SK-N-SH (cell line): ENCODE data around the gene EMX1. TPM values are rescaled to one million over a fixed set of nuclear protein-coding genes. Genes with fewer than 3 reads are reported as not detected.
A peak's percentile ranks its signal among the peaks of the same experiment; 100 is the strongest.

Experiments
- CTCF ChIA-PET: fragments of 300-600, 350-600 bp; formaldehyde crosslinking; extraction: SDS; loops from one replicate; lab custom pipeline; 2021; lab: Yijun Ruan, JAX
- POLR2A ChIA-PET: fragments of 350-600 bp; sonication (Branson Sonifier 250); formaldehyde crosslinking; extraction: SDS; loops from one replicate; lab custom pipeline; 2020; ENCODE audit warnings: antibody characterized with exemption, inconsistent platforms; lab: Yijun Ruan, JAX
- DNase-seq: peaks from one replicate; pipeline ENCODE4 v3.0.0; 2012
- H2AFZ ChIP-seq: fragments of 200-600 bp; sonication (generic); 2 replicates; pipeline ENCODE4 v1.8.1; 2016; ENCODE audit warnings: antibody characterized with exemption, mild to moderate bottlenecking, low read depth
- H3F3A ChIP-seq: fragments of 200-600 bp; sonication (generic); replicated peaks from 2 replicates; pipeline ENCODE3; 2016; ENCODE audit warnings: antibody characterized with exemption, mild to moderate bottlenecking; ENCODE audit not compliant: insufficient read depth
- H3K27ac ChIP-seq, 2 experiments: fragments of 200-500 bp in 1 of 2; fragments of 200-600 bp in 1 of 2; sonication (Bioruptor generic) in 1 of 2; sonication (generic), shearing (Covaris generic) in 1 of 2; 2 replicates each; pipeline versions ENCODE4 v1.5.1 to v1.6.1; 2014 to 2016; ENCODE audit warnings: low read depth in 2 of 2, inconsistent platforms in 1 of 2, low read length in 1 of 2, mild to moderate bottlenecking in 1 of 2, mixed read lengths in 1 of 2
- H3K27me3 ChIP-seq: fragments of 200-600 bp; sonication (generic), shearing (Covaris generic); 2 replicates; pipeline ENCODE4 v1.6.1; 2016; ENCODE audit warnings: mixed run types; ENCODE audit not compliant: insufficient read depth
- H3K36me3 ChIP-seq, 2 experiments: fragments of 200-500 bp in 1 of 2; fragments of 200-600 bp in 1 of 2; sonication (Bioruptor generic) in 1 of 2; sonication (generic) in 1 of 2; replicated peaks in 1 of 2; 2 replicates each; pipeline versions ENCODE3 to v1.5.1; 2014 to 2016; ENCODE audit warnings: low read length in 1 of 2, mild to moderate bottlenecking in 1 of 2; ENCODE audit not compliant: insufficient read depth in 2 of 2, control insufficient read depth in 1 of 2
- H3K4me1 ChIP-seq, 2 experiments: fragments of 200-500 bp in 1 of 2; fragments of 200-600 bp in 1 of 2; sonication (Bioruptor generic) in 1 of 2; sonication (generic), shearing (Covaris generic) in 1 of 2; 2 replicates each; pipeline versions ENCODE4 v1.5.1 to v1.6.1; 2014 to 2016; ENCODE audit warnings: low read depth in 1 of 2, low read length in 1 of 2, mixed run types in 1 of 2; ENCODE audit not compliant: insufficient read depth in 2 of 2, control insufficient read depth in 1 of 2
- H3K4me2 ChIP-seq: fragments of 200-600 bp; sonication (generic), shearing (Covaris generic); 2 replicates; pipeline ENCODE4 v1.6.1; 2017; ENCODE audit warnings: mixed run types
- H3K4me3 ChIP-seq, 2 experiments: fragments of 200-500 bp in 1 of 2; fragments of 200-600 bp in 1 of 2; sonication (Bioruptor generic) in 1 of 2; sonication (generic), shearing (Covaris generic) in 1 of 2; 2 replicates each; pipeline versions ENCODE4 v1.5.1 to v1.8.1; 2014 to 2016; ENCODE audit warnings: low read depth in 2 of 2, inconsistent platforms in 1 of 2, low read length in 1 of 2, mild to moderate bottlenecking in 1 of 2, mixed read lengths in 1 of 2, moderate library complexity in 1 of 2
- H3K79me2 ChIP-seq: fragments of 200-600 bp; sonication (generic); 2 replicates; pipeline ENCODE4 v1.8.1; 2017; ENCODE audit warnings: mild to moderate bottlenecking; ENCODE audit not compliant: insufficient read depth
- H3K9ac ChIP-seq: fragments of 200-600 bp; sonication (generic); 2 replicates; pipeline ENCODE4 v1.6.1; 2017; ENCODE audit warnings: mixed run types
- H3K9me2 ChIP-seq: fragments of 200-600 bp; sonication (generic); 2 replicates; pipeline ENCODE4 v1.6.1; 2017; ENCODE audit warnings: mixed run types
- H3K9me3 ChIP-seq: fragments of 200-600 bp; sonication (generic); 2 replicates; pipeline ENCODE4 v1.6.1; 2017; ENCODE audit warnings: mixed run types, mild to moderate bottlenecking, moderate library complexity
- H4K20me1 ChIP-seq: fragments of 200-600 bp; sonication (generic); 2 replicates; pipeline ENCODE4 v1.6.1; 2017; ENCODE audit warnings: mild to moderate bottlenecking, mixed run types; ENCODE audit not compliant: insufficient read depth
- EZH2phosphoT487 ChIP-seq: fragments of 200-600 bp; sonication (generic); IDR thresholded peaks from 2 replicates; pipeline ENCODE4 v1.6.1; 2017; ENCODE audit warnings: low read depth, mixed run types, mild to moderate bottlenecking, antibody characterized with exemption, moderate library complexity, borderline replicate concordance
- GABPA ChIP-seq: IDR thresholded peaks from 2 replicates; pipeline ENCODE4 v1.4.0; 2012; ENCODE audit warnings: low read depth, mild to moderate bottlenecking
- JUND ChIP-seq: IDR thresholded peaks from 2 replicates; pipeline ENCODE4 v1.4.0; 2012
- POLR2AphosphoS5 ChIP-seq: IDR thresholded peaks from 2 replicates; pipeline ENCODE4 v1.6.1; 2012; ENCODE audit warnings: low read depth, low read length
- RXRA ChIP-seq: IDR thresholded peaks from 2 replicates; pipeline ENCODE4 v1.4.0; 2012; ENCODE audit warnings: low read depth, mild to moderate bottlenecking, borderline replicate concordance
- YY1 ChIP-seq: IDR thresholded peaks from 2 replicates; pipeline ENCODE4 v1.4.0; 2012; ENCODE audit warnings: low read depth, mild to moderate bottlenecking
- WGBS: methylation state at CpG from one replicate; pipeline ENCODE4 v1.1.6; 2017; ENCODE audit warnings: low lambda C conversion rate; 5-methylcytosine and 5-hydroxymethylcytosine counted together
- polyA plus RNA-seq, 3 experiments: library from polyadenylated mRNA; depleted of rRNA; stranded (reverse); fragments of >200 nt; gene quantifications; 2 replicates each; pipeline ENCODE4 v1.2.3, GENCODE V29; 2012
- TF ChIP-seq, protein P1 (sequence below): IDR thresholded peaks from 2 replicates; pipeline ENCODE4 v1.6.1; 2012; ENCODE audit warnings: mild to moderate bottlenecking, low read depth, low read length, moderate library complexity

EMX1 gene
- polyA plus RNA-seq, 1 of the 3 experiments (the other 2 are of a cell fraction), result not detected

DNA sequence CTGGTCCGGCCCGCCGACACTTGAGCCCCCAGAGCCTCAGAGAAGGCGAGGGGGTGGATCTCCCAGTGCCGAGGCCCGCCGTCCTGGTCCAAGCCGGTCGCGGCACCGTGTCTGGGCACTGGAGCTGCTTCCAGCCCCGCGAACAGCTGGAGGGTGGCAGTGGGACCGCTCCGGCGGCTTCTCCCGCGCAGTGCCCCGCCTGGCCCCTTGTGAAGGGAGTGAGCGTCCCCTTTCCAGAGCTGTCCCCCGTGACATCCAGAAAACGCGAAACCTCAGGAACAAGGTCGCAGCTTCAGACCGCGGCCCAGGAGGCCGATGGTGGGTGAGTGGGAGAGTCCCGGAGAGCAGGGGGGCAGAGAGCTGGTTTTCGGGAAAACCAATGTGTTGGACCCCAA, 579 bp upstream of the EMX1 start:
- H3K4me3 ChIP-seq, result no peak overlapping the region
- H3K4me1 ChIP-seq, result peaks cover 7 to 13% of the 10 kb centered on the region in 2 experiments; a peak in 2 of 4 replicates
- no peak overlapping the region for H3K9ac ChIP-seq
- H2AFZ ChIP-seq, result no peak overlapping the region
- POLR2A ChIA-PET, result no interaction called here
- no peaks in the 10 kb centered on the region for H3K9me2 ChIP-seq
- peaks cover 29% of the 10 kb centered on the region for H4K20me1 ChIP-seq
- no peak overlapping the region for H3K27ac ChIP-seq
- H3K79me2 ChIP-seq, result no peaks in the 10 kb centered on the region
- H3F3A ChIP-seq, result no peaks in the 10 kb centered on the region
- CTCF ChIA-PET, result interaction anchor here (0.6 to 4.3 kb wide), 8 partner anchors 9 to 260 kb away, joined by 3 to 35 read pairs (median 12); partner anchors contain the start of gene SPR
- 7% methylated on average over 15 of the region's 29 CpGs for WGBS
- peak; percentile 46 for DNase-seq
- H3K36me3 ChIP-seq, result no peaks in the 10 kb centered on the region
- peak; percentile 94; the same call in 1 of the 2 replicates for TF ChIP-seq EZH2phosphoT487
- no peak for TF ChIP-seq GABPA
- 0 out of 2 replicates have a peak overlapping the region, but pooled peaks have one; percentile 7 for H3K4me2 ChIP-seq
- peaks cover 89% of the 10 kb centered on the region for H3K27me3 ChIP-seq
- no peaks in the 10 kb centered on the region for H3K9me3 ChIP-seq

GRCh38 chr2:72917877-72918553, 696 bp downstream of the EMX1 start:
- Histone ChIP-seq H3K27ac (no peak overlapping the region), H3K36me3 (no peaks in the 10 kb centered on the region), H3K9ac (no peak overlapping the region), H3K79me2 (no peaks in the 10 kb centered on the region), H4K20me1 (peaks cover 29% of the 10 kb centered on the region), H3K9me3 (no peaks in the 10 kb centered on the region), H3K4me3 (no peak overlapping the region), H3K4me2 (peak overlapping the region; percentile 41; the same call in 1 of the 2 replicates), H2AFZ (no peak overlapping the region), H3F3A (no peaks in the 10 kb centered on the region), H3K27me3 (peaks cover 99% of the 10 kb centered on the region), H3K9me2 (no peaks in the 10 kb centered on the region), H3K4me1 (peaks cover 7 to 13% of the 10 kb centered on the region in 2 experiments; a peak in 2 of 4 replicates)
- 0% methylated on average over 27 of the region's 89 CpGs for WGBS
- ChIA-PET CTCF (interaction anchor here (0.6 to 4.3 kb wide), 9 partner anchors 10 to 259 kb away, joined by 3 to 35 read pairs (median 3); partner anchors contain the start of gene SPR), POLR2A (no interaction called here)
- TF ChIP-seq EZH2phosphoT487, result peak; percentile 98
- no peak for TF ChIP-seq POLR2AphosphoS5
- TF ChIP-seq, protein P1, sequence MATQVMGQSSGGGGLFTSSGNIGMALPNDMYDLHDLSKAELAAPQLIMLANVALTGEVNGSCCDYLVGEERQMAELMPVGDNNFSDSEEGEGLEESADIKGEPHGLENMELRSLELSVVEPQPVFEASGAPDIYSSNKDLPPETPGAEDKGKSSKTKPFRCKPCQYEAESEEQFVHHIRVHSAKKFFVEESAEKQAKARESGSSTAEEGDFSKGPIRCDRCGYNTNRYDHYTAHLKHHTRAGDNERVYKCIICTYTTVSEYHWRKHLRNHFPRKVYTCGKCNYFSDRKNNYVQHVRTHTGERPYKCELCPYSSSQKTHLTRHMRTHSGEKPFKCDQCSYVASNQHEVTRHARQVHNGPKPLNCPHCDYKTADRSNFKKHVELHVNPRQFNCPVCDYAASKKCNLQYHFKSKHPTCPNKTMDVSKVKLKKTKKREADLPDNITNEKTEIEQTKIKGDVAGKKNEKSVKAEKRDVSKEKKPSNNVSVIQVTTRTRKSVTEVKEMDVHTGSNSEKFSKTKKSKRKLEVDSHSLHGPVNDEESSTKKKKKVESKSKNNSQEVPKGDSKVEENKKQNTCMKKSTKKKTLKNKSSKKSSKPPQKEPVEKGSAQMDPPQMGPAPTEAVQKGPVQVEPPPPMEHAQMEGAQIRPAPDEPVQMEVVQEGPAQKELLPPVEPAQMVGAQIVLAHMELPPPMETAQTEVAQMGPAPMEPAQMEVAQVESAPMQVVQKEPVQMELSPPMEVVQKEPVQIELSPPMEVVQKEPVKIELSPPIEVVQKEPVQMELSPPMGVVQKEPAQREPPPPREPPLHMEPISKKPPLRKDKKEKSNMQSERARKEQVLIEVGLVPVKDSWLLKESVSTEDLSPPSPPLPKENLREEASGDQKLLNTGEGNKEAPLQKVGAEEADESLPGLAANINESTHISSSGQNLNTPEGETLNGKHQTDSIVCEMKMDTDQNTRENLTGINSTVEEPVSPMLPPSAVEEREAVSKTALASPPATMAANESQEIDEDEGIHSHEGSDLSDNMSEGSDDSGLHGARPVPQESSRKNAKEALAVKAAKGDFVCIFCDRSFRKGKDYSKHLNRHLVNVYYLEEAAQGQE, result no peak
- no peak for TF ChIP-seq YY1
- TF ChIP-seq RXRA, result no peak
- TF ChIP-seq JUND, result no peak
- DNase-seq, result peak; percentile 65
